MCF 10A (cell line): Measurements from ENCODE around the gene BPIFB2. TPM values are rescaled to one million over a fixed set of nuclear protein-coding genes. Genes with fewer than 3 reads are reported as not detected.

ENCODE experiments used
- BruUV-seq: library from RNA; stranded (reverse); fragments of 400-500 nt; replicated peaks from 2 replicates; lab custom pipeline; 2021; lab: Mats Ljungman, UMichigan
- CTCF ChIA-PET: fragments of 300-600 bp; sonication (Branson Sonifier 250); formaldehyde crosslinking; extraction: SDS; loops from one replicate; lab custom pipeline; 2021; ENCODE audit warnings: antibody characterized with exemption, inconsistent platforms; lab: Yijun Ruan, JAX
- POLR2A ChIA-PET: fragments of 300-600, 350-650 bp; sonication (Branson Sonifier 250); formaldehyde crosslinking; extraction: SDS; loops from one replicate; lab custom pipeline; 2020; ENCODE audit warnings: antibody characterized with exemption, inconsistent platforms; lab: Yijun Ruan, JAX
- DNase-seq: peaks from one replicate; pipeline ENCODE4 v3.0.0-alpha.2; 2018; ENCODE audit not compliant: unreplicated experiment
- H3K27ac Mint-ChIP-seq: one replicate; pipeline ENCODE4 v1.8.0; 2022; ENCODE audit warnings: mild to moderate bottlenecking, low read depth, mixed read lengths; ENCODE audit not compliant: unreplicated experiment
- H3K27me3 Mint-ChIP-seq: one replicate; pipeline ENCODE4 v1.8.0; 2022; ENCODE audit warnings: mixed read lengths; ENCODE audit not compliant: insufficient read depth, unreplicated experiment
- H3K36me3 Mint-ChIP-seq: one replicate; pipeline ENCODE4 v1.8.0; 2022; ENCODE audit warnings: mild to moderate bottlenecking, moderate library complexity, mixed read lengths; ENCODE audit not compliant: insufficient read depth, unreplicated experiment
- H3K4me1 Mint-ChIP-seq: one replicate; pipeline ENCODE4 v1.8.0; 2022; ENCODE audit warnings: mixed read lengths; ENCODE audit not compliant: insufficient read depth, unreplicated experiment
- H3K4me3 Mint-ChIP-seq: one replicate; pipeline ENCODE4 v1.8.0; 2022; ENCODE audit warnings: mild to moderate bottlenecking, moderate library complexity, mixed read lengths; ENCODE audit not compliant: unreplicated experiment
- H3K9me3 Mint-ChIP-seq: one replicate; pipeline ENCODE4 v1.8.0; 2022; ENCODE audit warnings: mixed read lengths; ENCODE audit not compliant: unreplicated experiment
- intact Hi-C: fragments of 100-400 bp; cut with micrococcal nuclease; formaldehyde crosslinking; loops from 2 replicates; pipeline ENCODE4 v1.14.1; 2022
- total RNA-seq: library from RNA; stranded (reverse); gene quantifications from 2 replicates; pipeline ENCODE4 v1.2.3, GENCODE V29; 2022
- TF ChIP-seq, protein P1 (sequence below): fragments of 200-600 bp; IDR thresholded peaks from one replicate; pipeline ENCODE4 v1.8.0; 2022; ENCODE audit warnings: antibody characterized with exemption, mild to moderate bottlenecking; ENCODE audit not compliant: unreplicated experiment

The BPIFB2 gene
- total RNA-seq, 1 experiment from 2014 or later, result not detected

DNA sequence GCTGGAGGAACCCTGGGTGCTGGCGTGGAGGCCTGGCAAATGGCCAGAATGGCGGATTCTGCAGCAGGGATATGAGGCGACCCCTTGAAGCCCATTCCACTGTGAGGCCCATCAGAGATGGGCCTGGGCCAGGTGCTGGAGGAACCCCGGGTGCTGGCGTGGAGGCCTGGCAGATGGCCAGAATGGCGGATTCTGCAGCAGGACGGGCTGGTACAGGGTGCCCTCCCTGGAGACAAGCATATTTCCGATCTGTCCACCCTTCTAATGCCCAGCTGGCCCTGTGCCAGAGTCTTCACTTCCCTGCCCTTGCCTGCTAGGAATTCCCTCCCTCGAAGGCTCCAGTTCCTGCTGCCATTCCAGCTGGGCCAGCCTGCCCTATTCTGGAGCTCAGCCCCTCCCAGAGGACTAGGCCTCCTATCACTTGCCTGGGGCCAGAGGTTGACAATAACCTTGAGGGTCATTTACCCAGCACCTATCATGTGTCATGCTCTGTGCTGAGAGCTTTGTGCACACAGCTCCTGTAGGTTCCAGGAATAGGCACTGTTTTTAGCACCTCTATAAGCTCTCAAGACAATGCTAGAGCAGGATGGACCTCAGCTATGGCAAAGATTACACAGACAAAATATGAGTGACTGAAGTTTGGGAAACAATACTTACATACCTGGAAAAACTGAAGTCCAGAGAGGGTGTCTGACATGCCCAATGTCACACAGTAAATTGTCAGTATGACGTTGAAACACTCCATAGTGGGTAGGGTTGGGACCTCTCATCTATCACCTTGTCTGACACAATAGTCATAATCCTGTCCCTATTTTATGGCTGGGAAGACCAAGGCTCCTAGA lies 24.7 kb upstream of the BPIFB2 start:
- peaks cover 42% of the 10 kb centered on the region for H3K27me3 Mint-ChIP-seq
- peak; percentile 16 for DNase-seq
- POLR2A ChIA-PET, result interaction anchor here (0.8 kb wide), 1 partner anchor 18 kb away, joined by 3 read pairs; no protein-coding TSS in a partner anchor
- H3K36me3 Mint-ChIP-seq, result no peaks in the 10 kb centered on the region
- H3K4me3 Mint-ChIP-seq, result no peak overlapping the region
- no peak overlapping the region for H3K27ac Mint-ChIP-seq
- no peaks in the 10 kb centered on the region for H3K9me3 Mint-ChIP-seq
- no peaks in the 10 kb centered on the region for H3K4me1 Mint-ChIP-seq
- TF ChIP-seq, protein P1, sequence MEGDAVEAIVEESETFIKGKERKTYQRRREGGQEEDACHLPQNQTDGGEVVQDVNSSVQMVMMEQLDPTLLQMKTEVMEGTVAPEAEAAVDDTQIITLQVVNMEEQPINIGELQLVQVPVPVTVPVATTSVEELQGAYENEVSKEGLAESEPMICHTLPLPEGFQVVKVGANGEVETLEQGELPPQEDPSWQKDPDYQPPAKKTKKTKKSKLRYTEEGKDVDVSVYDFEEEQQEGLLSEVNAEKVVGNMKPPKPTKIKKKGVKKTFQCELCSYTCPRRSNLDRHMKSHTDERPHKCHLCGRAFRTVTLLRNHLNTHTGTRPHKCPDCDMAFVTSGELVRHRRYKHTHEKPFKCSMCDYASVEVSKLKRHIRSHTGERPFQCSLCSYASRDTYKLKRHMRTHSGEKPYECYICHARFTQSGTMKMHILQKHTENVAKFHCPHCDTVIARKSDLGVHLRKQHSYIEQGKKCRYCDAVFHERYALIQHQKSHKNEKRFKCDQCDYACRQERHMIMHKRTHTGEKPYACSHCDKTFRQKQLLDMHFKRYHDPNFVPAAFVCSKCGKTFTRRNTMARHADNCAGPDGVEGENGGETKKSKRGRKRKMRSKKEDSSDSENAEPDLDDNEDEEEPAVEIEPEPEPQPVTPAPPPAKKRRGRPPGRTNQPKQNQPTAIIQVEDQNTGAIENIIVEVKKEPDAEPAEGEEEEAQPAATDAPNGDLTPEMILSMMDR, result no peak
- CTCF ChIA-PET, result no interaction called here
- intact Hi-C loops, result no loop called here
- no TSS peak for BruUV-seq

DNA sequence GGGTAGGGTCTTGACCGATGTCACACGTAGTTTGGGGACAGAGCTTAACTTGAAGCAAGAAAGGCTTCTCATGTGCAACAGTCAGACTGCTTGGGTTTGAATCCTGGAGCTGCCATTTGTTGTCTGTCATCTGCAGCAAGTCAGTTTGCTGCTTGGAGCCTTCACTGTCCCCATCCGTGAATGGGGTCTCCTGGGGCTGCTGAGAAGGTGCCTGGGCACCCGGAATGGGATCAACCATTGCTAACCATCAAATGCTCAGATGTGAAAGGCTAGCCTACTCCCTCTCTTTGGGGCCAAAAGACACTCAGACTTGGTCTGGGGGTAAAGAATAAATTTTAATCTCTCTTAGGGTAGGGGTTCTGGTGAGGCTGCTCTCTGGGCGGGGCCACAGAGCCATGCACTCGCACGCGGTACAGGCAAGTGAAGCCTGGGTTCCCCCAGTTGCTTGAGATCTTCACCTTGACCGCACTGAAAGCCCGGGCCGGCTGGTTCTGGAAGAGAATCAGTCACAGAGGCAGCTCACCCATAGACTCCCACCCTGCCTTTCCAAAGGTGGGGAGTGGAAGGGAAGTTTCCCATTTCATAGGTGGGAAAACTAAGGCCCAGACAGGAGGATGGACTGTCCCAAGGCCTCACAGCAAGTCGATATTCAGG lies 23.9 kb upstream of the BPIFB2 start:
- DNase-seq, result no peak
- BruUV-seq, result no TSS peak
- Mint-ChIP-seq H3K27me3 (peaks cover 35% of the 10 kb centered on the region), H3K27ac (no peak overlapping the region), H3K9me3 (no peaks in the 10 kb centered on the region), H3K4me1 (no peaks in the 10 kb centered on the region), H3K36me3 (no peaks in the 10 kb centered on the region), H3K4me3 (no peak overlapping the region)
- POLR2A ChIA-PET, result interaction anchor here (0.7 to 0.8 kb wide), 2 partner anchors 18 to 33 kb away, joined by 3 to 4 read pairs; no protein-coding TSS in a partner anchor
- intact Hi-C loops, result no loop called here
- CTCF ChIA-PET, result no interaction called here
- TF ChIP-seq, protein P1, result no peak

DNA sequence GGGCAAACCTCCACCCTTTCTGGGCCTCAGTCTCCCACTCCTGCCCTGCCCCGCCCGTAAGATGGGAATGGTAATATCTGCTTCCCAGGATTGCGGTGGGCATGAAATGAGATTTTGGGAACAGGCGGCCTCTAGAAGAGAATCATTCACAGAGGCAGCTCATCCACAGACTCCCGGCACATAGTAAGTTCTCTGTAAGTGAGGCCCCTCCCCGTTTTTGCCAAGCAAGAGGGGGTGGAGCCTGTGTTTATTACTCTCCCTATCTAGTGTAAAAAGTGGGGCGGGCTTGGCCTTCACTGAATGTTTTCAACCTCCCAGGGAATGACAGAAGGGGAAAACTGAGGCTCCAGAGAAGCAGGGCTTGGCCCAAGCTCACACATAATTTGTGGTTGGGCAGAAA lies 23.3 kb upstream of the BPIFB2 start:
- TF ChIP-seq, protein P1, result no peak
- ChIA-PET POLR2A (interaction anchor here (0.7 kb wide), 1 partner anchor 33 kb away, joined by 4 read pairs; no protein-coding TSS in a partner anchor), CTCF (no interaction called here)
- no peaks in the 10 kb centered on the region for H3K36me3 Mint-ChIP-seq
- H3K9me3 Mint-ChIP-seq, result no peaks in the 10 kb centered on the region
- BruUV-seq, result no TSS peak
- intact Hi-C loops, result no loop called here
- DNase-seq, result no peak
- H3K27ac Mint-ChIP-seq, result no peak overlapping the region
- H3K4me1 Mint-ChIP-seq, result no peaks in the 10 kb centered on the region
- H3K27me3 Mint-ChIP-seq, result peaks cover 29% of the 10 kb centered on the region
- no peak overlapping the region for H3K4me3 Mint-ChIP-seq

DNA sequence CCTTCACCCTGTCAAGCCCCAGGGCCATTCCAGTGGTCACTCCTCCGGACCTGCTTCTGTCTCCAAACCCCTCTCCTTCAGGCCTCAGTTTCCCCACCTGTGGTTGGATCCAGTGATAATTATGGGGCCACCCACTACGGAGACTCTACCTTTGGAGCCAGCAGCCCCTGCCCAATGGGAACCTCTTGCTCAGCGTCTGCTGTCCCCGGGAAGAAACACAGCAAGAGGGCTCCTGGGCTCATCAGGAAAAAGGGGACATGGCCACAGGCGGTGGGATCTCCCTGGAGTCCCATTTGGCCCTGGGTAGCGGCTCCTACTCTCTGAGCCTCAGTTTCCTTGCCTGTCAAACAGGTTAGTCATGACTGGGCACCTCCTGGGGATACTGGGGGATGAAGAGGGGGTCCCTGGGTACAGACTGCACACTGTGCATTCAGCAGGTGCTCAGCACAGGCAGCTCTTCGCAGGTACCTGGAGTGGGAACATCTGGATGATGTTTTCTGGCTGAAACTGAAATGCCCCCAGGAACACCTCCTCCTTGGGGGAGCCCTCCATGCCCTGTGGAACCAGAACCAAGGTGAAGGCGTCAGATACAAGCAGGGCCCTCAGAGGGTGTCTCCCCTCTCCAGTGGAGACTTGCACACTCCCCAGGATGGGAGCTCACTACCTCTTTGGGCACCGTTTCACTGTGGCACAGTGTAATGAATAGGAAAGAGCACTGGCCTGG lies 22.7 kb upstream of the BPIFB2 start:
- H3K27me3 Mint-ChIP-seq, result peaks cover 24% of the 10 kb centered on the region

More for the DNA sequence above, 22.7 kb upstream of the BPIFB2 start:
- H3K4me1 Mint-ChIP-seq, result no peaks in the 10 kb centered on the region
- no peaks in the 10 kb centered on the region for H3K9me3 Mint-ChIP-seq
- H3K4me3 Mint-ChIP-seq, result no peak overlapping the region
- BruUV-seq, result no TSS peak
- ChIA-PET CTCF (interaction anchor here (0.7 kb wide), 1 partner anchor 11 kb away, joined by 6 read pairs; no protein-coding TSS in a partner anchor), POLR2A (no interaction called here)
- TF ChIP-seq, protein P1, result no peak
- H3K36me3 Mint-ChIP-seq, result no peaks in the 10 kb centered on the region
- intact Hi-C loops, result no loop called here
- no peak overlapping the region for H3K27ac Mint-ChIP-seq
- DNase-seq, result no peak
